Measurements from ENCODE around the gene RNF32. TPM values are rescaled to one million over a fixed set of nuclear protein-coding genes. Genes with fewer than 3 reads are reported as not detected.

Gene RNF32
- total and polyA plus RNA-seq, 2 of the 13 experiments (the other 11 are each of a cell fraction or from before 2014, with no cell fraction given): not detected

GRCh38 chr7:156666368-156667109 lies 26.0 kb downstream of the RNF32 start (continued):
- TF ChIP-seq RBM39 (IDR thresholded peaks at IDR 0.05; ENCODE audit: low read depth, low read length, poor library complexity, severe bottlenecking): no peak
- no peak for TF ChIP-seq NBN (conservative IDR thresholded peaks at IDR 0.05)
- no peak for TF ChIP-seq DZIP1 (CRISPR knock-in tag; IDR thresholded peaks at IDR 0.05)
- no peak for TF ChIP-seq ZMYM2 (CRISPR knock-in tag; IDR thresholded peaks at IDR 0.05)
- no peak for TF ChIP-seq ZNF749 (CRISPR knock-in tag; IDR thresholded peaks at IDR 0.05; ENCODE audit: borderline replicate concordance)
- TF ChIP-seq LCORL (IDR thresholded peaks at IDR 0.05): no peak
- no peak for TF ChIP-seq LCORL (CRISPR knock-in tag; IDR thresholded peaks at IDR 0.05)
- TF ChIP-seq DBP (CRISPR knock-in tag; IDR thresholded peaks at IDR 0.05; ENCODE audit: not compliant biosample characterization): no peak
- TF ChIP-seq PITX1 (CRISPR knock-in tag; IDR thresholded peaks at IDR 0.05): peak; percentile 80
- no peak for TF ChIP-seq GMEB2 (CRISPR knock-in tag; IDR thresholded peaks at IDR 0.05; ENCODE audit: low read depth)
- TF ChIP-seq MEIS2 (CRISPR knock-in tag; IDR thresholded peaks at IDR 0.05): peak; percentile 65; the same call in 1 of the 2 replicates
- no peak for TF ChIP-seq TOPORS (CRISPR knock-in tag; IDR thresholded peaks at IDR 0.05)
- TF ChIP-seq ZNF224 (CRISPR knock-in tag; IDR thresholded peaks at IDR 0.05): no peak
- TF ChIP-seq, protein P1, sequence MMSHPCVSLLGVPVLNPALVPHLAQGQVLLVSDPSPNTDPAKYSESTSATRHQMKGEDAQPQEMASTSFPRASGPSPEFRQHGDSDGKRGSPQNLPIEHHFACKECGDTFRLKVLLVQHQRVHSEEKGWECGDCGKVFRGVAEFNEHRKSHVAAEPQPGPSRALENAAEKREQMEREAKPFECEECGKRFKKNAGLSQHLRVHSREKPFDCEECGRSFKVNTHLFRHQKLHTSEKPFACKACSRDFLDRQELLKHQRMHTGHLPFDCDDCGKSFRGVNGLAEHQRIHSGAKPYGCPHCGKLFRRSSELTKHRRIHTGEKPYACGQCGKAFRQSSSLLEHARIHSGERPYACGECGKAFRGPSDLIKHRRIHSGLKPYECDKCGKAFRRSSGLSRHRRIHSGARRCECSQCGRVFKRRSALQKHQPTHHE (CRISPR knock-in tag; IDR thresholded peaks at IDR 0.05; ENCODE audit: borderline replicate concordance): no peak
- TF ChIP-seq ZNF253 (CRISPR knock-in tag; IDR thresholded peaks at IDR 0.05; ENCODE audit: borderline replicate concordance): no peak
- TF ChIP-seq ZSCAN22 (CRISPR knock-in tag; IDR thresholded peaks at IDR 0.05): no peak
- TF ChIP-seq ZNF687 (CRISPR knock-in tag; IDR thresholded peaks at IDR 0.05): no peak
- no peak for TF ChIP-seq RARG (CRISPR knock-in tag; IDR thresholded peaks at IDR 0.05; ENCODE audit: low read depth)
- TF ChIP-seq PHF8 (CRISPR knock-in tag; IDR thresholded peaks at IDR 0.05): no peak

All from HepG2 (cell line).